SH-SY5Y (cell line): Measurements from ENCODE around the gene DNAJC2.

Experiments
- GATA2 ChIP-seq: IDR thresholded peaks from 2 replicates; pipeline ENCODE4 v1.6.1; 2011; ENCODE audit warnings: mild to moderate bottlenecking, low read depth, low read length
- GATA3 ChIP-seq: IDR thresholded peaks from 2 replicates; pipeline ENCODE4 v1.6.1; 2011; ENCODE audit warnings: low read depth, mild to moderate bottlenecking, low read length, moderate library complexity

DNA sequence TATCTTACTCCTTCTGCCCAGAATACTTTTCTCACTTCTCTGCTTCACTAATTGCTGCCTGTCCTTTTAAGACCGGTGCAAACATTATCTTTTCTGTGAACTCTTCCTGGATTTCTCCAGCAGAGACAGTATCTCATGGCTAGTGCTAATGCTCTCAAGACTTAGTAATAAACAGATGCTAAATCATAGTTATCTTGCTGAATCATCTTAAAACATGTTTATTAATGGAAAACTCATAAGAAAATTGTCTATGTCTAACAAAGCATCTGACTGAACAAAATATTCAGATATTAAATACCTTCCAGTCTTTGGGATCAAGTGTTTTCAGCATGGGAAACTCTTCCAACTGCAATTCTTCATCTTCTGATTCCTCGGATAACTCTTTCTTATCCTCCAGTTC lies 3.1 kb downstream of the DNAJC2 start:
- TF ChIP-seq GATA2 (no peak), GATA3 (no peak)
